Activated CD4-positive, CD25-positive, alpha-beta regulatory T cell (primary cell): ENCODE measurements around the gene OR51I2.

Experiments
- DNase-seq, 4 experiments: peaks; one replicate each; lab custom pipeline; 2025; lab: John Stamatoyannopoulos, UW

Gene OR51I2

DNA sequence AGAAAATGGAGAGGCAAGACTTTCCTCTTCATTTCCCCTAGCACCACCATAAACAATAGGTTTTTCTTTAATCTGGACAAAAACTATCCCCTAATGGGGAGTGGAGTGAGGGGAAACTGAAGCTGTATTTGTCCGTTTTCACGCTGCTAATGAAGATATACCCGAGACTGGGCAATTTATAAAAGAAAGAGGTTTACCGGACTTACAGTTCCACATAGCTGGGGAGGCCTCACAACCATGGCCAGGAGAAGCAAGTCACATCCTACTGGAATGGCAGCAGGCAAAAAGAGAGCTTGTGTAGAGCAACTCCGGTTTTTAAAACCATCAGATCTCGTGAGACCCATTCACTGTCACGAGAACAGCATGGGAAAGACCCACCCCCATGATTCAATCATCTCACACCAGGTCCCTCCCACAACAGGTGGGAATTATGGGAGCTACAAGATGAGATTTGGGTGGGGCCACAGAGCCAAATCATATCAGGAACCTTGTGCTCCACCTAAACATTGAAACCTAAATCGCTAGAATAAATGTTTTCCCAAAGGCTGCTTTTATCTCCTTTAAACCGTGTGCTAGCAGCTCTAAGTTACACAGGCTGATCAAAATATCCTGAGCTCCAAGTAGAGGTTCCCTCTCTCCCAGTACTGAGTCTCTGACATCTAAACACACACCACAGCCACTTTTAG, 56.4 kb downstream of the OR51I2 start:
- DNase-seq, result no peak
